HG02840 (cell line): ENCODE measurements around the gene ADIPOQ.
"Not testable (repeated sequence)": the region's sequence is repeated elsewhere in the genome, so short reads cannot be mapped to it uniquely, and the experiment has no call there.

Source experiments
- ATAC-seq: cut with Tn5 transposase; IDR thresholded peaks from one replicate; pipeline ENCODE4 v1.9.1; 2021; ENCODE audit warnings: mild to moderate bottlenecking, moderate library complexity, moderate number of reproducible peaks; ENCODE audit not compliant: unreplicated experiment, low FRiP score

The ADIPOQ gene

DNA sequence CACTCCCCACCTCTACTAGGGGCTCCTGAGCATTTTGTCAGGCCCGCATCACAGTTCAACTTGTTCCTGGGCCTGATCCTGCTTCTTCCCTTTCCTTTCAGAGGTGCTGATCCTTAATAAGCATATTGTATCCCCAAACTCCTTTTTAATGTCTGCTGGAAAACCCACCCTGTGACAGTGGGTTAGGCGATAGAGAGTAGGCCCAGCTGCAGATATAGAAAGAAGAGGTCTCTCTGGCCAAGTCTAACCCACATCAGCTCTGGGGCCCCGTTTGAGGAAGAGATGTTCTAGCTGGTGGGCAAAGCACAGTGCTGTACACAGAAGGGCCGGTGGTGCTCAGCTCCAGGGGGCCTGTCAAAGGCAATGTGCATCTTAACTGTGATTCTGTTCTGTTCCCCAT lies 53.5 kb downstream of the ADIPOQ start:
- no peak for ATAC-seq

GRCh38 chr3:186896875-186897274 lies 54.4 kb downstream of the ADIPOQ start:
- ATAC-seq: no peak

GRCh38 chr3:186901135-186901734 lies 58.7 kb downstream of the ADIPOQ start:
- ATAC-seq: no peak

- no peak for ATAC-seq
Observed at GRCh38 chr3:186902154-186902553, 59.6 kb downstream of the ADIPOQ start.

- ATAC-seq: no peak
Observed at GRCh38 chr3:186902713-186903112, 60.2 kb downstream of the ADIPOQ start.

DNA sequence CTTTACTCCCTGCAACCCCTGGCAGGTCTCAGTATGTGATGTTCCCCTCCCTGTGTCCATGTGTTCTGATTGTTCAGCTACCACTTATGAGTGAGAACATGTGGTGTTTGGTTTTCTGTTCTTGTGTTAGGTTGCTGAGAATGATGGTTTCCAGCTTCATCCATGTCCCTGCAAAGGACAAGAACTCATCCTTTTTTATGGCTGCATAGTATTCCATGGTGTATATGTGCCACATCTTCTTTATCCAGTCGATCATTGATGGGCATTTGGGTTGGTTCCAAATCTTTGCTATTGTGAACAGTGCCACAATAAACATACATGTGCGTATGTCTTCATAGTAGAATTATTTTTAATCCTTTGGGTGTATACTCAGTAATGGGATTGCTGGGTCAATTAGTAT lies 61.2 kb downstream of the ADIPOQ start:
- not testable (repeated sequence) for ATAC-seq

DNA sequence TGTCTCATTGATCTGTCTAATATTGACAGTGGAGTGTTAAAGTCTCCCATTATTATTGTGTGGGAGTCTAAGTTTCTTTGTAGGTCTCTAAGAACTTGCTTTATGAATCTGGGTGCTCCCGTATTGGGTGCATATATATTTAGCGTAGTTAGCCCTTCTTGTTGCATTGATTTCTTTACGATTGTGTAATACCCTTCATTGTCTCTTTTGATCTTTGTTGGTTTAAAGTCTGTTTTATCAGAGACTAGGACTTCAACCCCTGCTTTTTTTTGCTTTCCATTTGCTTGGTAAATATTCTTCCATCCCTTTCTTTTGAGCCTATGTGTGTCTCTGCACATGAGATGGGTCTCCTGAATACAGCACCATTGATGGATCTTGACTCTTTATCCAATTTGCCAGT lies 64.6 kb downstream of the ADIPOQ start:
- ATAC-seq: not testable (repeated sequence)
